HEK293T (cell line): ENCODE measurements around the gene RASA1.

Experiments
- ARNT ChIP-seq: fragments of 450-650 bp; IDR thresholded peaks from 2 replicates; pipeline ENCODE4 v1.6.1; 2017; ENCODE audit warnings: mild to moderate bottlenecking
- ELF4 ChIP-seq: fragments of 450-650 bp; IDR thresholded peaks from 2 replicates; pipeline ENCODE4 v1.6.1; 2017; ENCODE audit warnings: antibody characterized with exemption
- FOXM1 ChIP-seq: fragments of 450-650 bp; IDR thresholded peaks from 2 replicates; pipeline ENCODE4 v1.6.1; 2017; ENCODE audit warnings: mild to moderate bottlenecking, borderline replicate concordance
- L3MBTL2 ChIP-seq: fragments of 450-650 bp; conservative IDR thresholded peaks from 2 replicates; pipeline ENCODE4 v1.6.1; 2016; ENCODE audit warnings: mild to moderate bottlenecking
- NFRKB ChIP-seq: fragments of 450-650 bp; IDR thresholded peaks from 2 replicates; pipeline ENCODE4 v1.6.1; 2016; ENCODE audit warnings: mild to moderate bottlenecking, moderate library complexity
- SP1 ChIP-seq: fragments of 450-650 bp; IDR thresholded peaks from 2 replicates; pipeline ENCODE4 v1.6.1; 2017
- SUZ12 ChIP-seq: fragments of 450-650 bp; IDR thresholded peaks from 2 replicates; pipeline ENCODE4 v1.6.1; 2016; ENCODE audit warnings: mild to moderate bottlenecking
- TARDBP ChIP-seq: fragments of 450-650 bp; IDR thresholded peaks from 2 replicates; pipeline ENCODE4 v1.6.1; 2016
- ZNF384 ChIP-seq: fragments of 450-650 bp; IDR thresholded peaks from 2 replicates; pipeline ENCODE4 v1.6.1; 2016
- TF ChIP-seq, protein P1 (sequence below): fragments of 450-650 bp; IDR thresholded peaks from 2 replicates; pipeline ENCODE4 v1.6.1; 2016

DNA sequence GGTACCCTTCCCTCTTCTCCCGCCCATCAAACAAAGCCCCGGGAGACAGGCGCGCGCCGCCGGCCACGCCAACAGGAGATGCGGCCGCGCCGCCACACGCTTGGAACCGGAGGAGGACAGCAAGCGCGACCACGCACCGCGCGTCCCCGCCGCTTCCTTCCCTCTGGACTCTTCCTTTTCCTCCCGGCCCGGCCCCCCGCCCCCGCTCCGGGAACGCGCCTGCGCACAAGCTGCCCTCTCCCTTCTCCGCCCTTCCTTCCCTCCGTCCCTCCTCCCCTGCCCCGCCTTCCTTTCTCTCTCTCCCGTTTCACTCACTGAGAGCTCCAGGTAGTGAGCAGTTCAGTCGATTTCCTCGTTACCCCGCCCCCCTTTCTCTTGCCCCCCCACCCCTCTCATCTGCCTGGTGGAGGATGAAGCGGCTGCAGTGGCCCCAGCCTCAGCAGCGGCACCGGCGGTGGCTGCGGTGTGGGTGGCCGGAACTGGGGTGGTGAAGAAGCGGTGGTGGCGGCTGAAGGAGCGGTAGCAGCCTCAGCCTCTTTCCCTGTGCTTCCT, at the start of gene RASA1:
- TF ChIP-seq NFRKB (no peak), SP1 (no peak), ARNT (no peak), FOXM1 (no peak), L3MBTL2 (no peak; the same call in 1 of the 2 replicates), SUZ12 (no peak), ZNF384 (no peak), ELF4 (no peak), TARDBP (no peak)
- TF ChIP-seq, protein P1, sequence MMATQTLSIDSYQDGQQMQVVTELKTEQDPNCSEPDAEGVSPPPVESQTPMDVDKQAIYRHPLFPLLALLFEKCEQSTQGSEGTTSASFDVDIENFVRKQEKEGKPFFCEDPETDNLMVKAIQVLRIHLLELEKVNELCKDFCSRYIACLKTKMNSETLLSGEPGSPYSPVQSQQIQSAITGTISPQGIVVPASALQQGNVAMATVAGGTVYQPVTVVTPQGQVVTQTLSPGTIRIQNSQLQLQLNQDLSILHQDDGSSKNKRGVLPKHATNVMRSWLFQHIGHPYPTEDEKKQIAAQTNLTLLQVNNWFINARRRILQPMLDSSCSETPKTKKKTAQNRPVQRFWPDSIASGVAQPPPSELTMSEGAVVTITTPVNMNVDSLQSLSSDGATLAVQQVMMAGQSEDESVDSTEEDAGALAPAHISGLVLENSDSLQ: no peak; the same call in 1 of the 2 replicates
